KOPT-K1 (cell line): ENCODE data around the gene VLDLR.

ENCODE experiments used
- H3K27ac ChIP-seq: fragments of 200-600 bp; sonication (generic); 2 replicates; pipeline ENCODE4 v1.5.1; 2016; ENCODE audit warnings: antibody characterized with exemption, mild to moderate bottlenecking, low read depth, low read length; ENCODE audit not compliant: poor library complexity, severe bottlenecking
- H3K36me3 ChIP-seq: fragments of 200-600 bp; sonication (generic); 2 replicates; pipeline ENCODE4 v1.5.1; 2017; ENCODE audit warnings: antibody characterized with exemption, mild to moderate bottlenecking, low read length, moderate library complexity; ENCODE audit not compliant: insufficient read depth
- H3K9me3 ChIP-seq: fragments of 200-600 bp; sonication (generic); 2 replicates; pipeline ENCODE4 v1.5.1; 2017; ENCODE audit warnings: antibody characterized with exemption, low read length, mild to moderate bottlenecking; ENCODE audit not compliant: insufficient read depth, poor library complexity, severe bottlenecking

Gene VLDLR

GRCh38 chr9:2621722-2622460 lies at the start of gene VLDLR:
VLDLR (plus strand) TSS chr9:2621787; CDS start chr9:2622190, 403 bp downstream.
- H3K36me3 ChIP-seq: no peaks in the 10 kb centered on the region
- no peaks in the 10 kb centered on the region for H3K9me3 ChIP-seq
- no peak within 1 kb of the TSS for H3K27ac ChIP-seq

DNA sequence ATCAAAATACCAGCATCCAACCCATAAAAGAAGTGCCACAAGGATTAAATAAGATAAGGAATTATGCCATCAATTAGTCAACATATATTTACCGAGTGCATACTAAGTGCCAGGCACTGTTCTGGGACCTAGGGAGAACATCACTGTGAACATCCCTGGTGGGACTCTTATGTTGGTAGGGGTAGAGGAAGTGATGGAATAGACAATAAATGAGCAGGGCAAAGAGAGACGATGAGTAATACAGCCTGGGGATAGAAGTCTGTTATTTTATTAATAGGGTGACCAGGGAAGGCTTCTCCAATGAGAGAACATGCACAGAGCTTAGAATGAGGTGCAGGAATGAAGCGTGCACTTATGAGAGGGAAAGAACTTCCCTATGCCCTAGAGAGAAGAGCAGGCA lies 47.4 kb upstream of the VLDLR start:
- no peak overlapping the region for H3K27ac ChIP-seq
- H3K36me3 ChIP-seq: no peaks in the 10 kb centered on the region
- H3K9me3 ChIP-seq: no peaks in the 10 kb centered on the region

DNA sequence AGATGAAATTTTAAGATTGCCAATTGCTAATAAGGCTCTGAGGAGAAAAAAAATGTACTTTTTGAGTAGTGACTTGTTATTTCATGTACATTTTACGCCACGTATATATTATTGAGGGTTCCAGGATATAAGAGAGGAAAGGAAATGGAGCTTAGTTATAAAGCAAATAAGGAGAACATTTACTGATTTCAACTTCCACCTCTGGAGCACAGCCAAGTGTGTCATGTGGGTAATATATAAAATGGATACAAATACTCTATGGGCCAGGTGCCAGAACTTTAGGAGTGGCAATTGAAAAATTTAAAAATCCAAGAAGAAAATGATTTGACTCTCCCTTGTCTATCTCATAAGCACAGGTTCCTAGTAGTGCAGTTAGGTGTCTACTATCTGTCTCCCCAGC lies 45.0 kb upstream of the VLDLR start:
- no peaks in the 10 kb centered on the region for H3K9me3 ChIP-seq

DNA sequence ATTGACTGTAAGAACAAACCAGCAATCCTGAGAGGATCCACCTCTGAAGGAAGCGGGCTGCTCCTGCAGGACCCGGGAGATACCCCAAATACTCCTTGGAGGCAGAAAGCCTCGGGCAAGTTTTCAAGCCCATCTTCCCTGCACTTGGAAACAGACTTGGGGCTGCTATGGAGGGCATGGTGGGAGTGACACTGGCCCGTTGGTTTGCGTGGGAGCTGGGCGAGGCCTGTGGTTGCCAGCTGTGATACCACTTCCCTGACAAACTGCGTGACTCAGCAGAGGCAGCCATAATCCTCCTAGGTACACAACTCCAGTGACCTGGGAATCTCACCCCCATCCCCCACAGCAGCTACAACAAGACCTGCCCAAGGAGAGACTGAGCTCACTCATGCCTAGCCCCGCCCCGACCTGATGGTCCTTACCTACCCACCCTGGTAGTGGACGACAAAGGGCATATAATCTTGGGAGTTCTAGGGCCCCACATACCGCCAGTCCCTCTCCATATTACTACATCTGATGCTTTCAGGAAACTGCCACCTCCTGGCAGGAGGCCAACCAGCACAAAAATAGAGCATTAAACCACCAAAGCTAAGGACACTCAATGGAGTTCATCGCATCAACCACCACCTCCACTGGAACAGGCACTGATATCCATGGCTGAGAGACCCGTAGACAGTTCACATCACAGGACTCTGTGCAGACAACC lies 38.1 kb upstream of the VLDLR start:
- Histone ChIP-seq H3K36me3 (no peaks in the 10 kb centered on the region), H3K9me3 (no peaks in the 10 kb centered on the region), H3K27ac (no peak overlapping the region)

More for the DNA sequence above, 45.0 kb upstream of the VLDLR start:
- no peaks in the 10 kb centered on the region for H3K36me3 ChIP-seq
- no peak overlapping the region for H3K27ac ChIP-seq

- peaks cover 15% of the 10 kb centered on the region for H3K9me3 ChIP-seq
- no peak overlapping the region for H3K27ac ChIP-seq
- no peaks in the 10 kb centered on the region for H3K36me3 ChIP-seq
Observed at GRCh38 chr9:2591967-2592366, 29.6 kb upstream of the VLDLR start.

DNA sequence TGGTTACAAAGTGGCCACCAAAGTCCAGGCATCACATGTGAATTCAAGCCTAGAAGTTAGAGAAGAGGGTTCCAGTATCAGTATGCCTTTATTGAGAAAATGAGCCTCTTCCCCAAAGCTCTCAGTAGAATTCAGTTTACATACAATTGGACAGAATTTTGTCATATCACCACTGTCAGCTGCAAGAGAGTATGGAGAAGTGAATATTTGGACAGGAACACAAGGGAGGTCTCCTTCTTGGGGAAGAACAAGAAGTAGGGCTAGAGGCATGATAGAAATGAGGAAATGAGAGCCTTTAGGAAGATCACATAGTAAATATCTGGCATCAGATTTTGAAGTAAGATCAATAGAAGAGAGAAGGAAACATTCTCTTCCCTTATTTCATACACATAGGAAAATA lies 27.8 kb upstream of the VLDLR start:
- peaks cover 15% of the 10 kb centered on the region for H3K9me3 ChIP-seq
- H3K36me3 ChIP-seq: no peaks in the 10 kb centered on the region
- no peak overlapping the region for H3K27ac ChIP-seq

- no peaks in the 10 kb centered on the region for H3K36me3 ChIP-seq
- no peak overlapping the region for H3K27ac ChIP-seq
- H3K9me3 ChIP-seq: peaks cover 15% of the 10 kb centered on the region
Observed at GRCh38 chr9:2595973-2596372, 25.6 kb upstream of the VLDLR start.

DNA sequence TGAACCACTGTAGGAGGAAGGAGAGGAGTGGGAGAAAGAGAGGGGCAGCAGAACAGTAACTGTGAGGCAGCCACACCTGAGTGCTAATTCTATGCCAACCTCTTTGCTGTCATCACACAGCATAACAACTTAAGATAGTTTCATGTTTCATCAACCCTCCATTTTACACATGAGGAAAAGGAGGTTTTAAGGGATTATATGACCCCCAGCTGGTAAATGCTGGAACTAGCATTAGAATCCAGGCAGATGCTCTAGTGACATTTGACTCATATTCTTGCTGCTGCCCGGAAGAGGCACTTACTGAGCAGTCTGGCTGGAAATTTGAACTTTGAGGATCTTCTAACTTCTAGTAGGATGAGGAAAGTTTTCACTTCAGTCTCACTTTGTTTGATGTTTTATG lies 24.1 kb upstream of the VLDLR start:
- Histone ChIP-seq H3K36me3 (no peaks in the 10 kb centered on the region), H3K27ac (no peak overlapping the region), H3K9me3 (no peaks in the 10 kb centered on the region)

GRCh38 chr9:2599896-2600295 lies 21.7 kb upstream of the VLDLR start:
- no peaks in the 10 kb centered on the region for H3K36me3 ChIP-seq
- H3K9me3 ChIP-seq: no peaks in the 10 kb centered on the region
- no peak overlapping the region for H3K27ac ChIP-seq

GRCh38 chr9:2600307-2600706 lies 21.3 kb upstream of the VLDLR start:
- H3K9me3 ChIP-seq: no peaks in the 10 kb centered on the region
- H3K36me3 ChIP-seq: no peaks in the 10 kb centered on the region
- H3K27ac ChIP-seq: no peak overlapping the region

- no peaks in the 10 kb centered on the region for H3K36me3 ChIP-seq
- no peaks in the 10 kb centered on the region for H3K9me3 ChIP-seq
- no peak overlapping the region for H3K27ac ChIP-seq
Observed at GRCh38 chr9:2601785-2602378, 19.7 kb upstream of the VLDLR start.

DNA sequence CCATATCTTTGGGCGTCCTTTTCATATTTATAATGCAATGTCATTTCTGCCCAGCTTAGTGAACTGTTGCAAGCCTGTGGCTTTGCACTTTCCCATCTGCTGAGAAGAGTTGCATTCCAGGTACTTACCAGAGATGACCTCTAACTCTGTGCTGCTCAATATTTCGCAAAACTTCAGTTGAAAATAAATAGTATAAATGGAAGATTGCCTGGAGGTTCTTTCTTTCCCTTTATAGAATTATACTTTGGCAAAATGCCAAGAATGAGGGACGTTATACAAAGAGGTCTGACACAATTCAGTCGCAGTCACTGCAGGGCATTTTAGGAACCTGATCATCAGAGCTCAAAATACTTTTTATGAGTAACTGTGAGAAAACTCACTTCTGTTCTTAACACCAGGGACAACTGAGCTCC lies 18.9 kb upstream of the VLDLR start:
- Histone ChIP-seq H3K27ac (no peak overlapping the region), H3K36me3 (no peaks in the 10 kb centered on the region), H3K9me3 (no peaks in the 10 kb centered on the region)

DNA sequence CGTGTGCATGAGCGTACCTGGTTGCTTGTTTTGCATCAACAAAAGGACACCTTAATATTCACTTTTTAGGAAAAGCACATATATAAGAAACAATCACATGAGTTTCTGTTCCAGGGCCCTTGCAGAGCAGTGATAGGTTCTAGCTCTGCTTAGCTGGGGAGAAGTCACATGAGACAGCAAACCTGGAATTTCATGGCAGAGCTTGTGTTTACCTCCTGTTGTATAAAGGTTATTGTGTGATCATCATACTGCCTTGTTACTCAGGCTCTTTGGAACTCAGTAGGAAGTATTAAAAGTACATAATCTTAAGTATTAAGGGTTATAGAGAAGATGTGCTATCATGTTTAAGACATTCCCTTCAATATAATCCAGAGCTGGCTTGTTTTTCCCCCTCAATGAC lies 18.0 kb upstream of the VLDLR start:
- no peaks in the 10 kb centered on the region for H3K9me3 ChIP-seq
- H3K27ac ChIP-seq: no peak overlapping the region
- no peaks in the 10 kb centered on the region for H3K36me3 ChIP-seq

DNA sequence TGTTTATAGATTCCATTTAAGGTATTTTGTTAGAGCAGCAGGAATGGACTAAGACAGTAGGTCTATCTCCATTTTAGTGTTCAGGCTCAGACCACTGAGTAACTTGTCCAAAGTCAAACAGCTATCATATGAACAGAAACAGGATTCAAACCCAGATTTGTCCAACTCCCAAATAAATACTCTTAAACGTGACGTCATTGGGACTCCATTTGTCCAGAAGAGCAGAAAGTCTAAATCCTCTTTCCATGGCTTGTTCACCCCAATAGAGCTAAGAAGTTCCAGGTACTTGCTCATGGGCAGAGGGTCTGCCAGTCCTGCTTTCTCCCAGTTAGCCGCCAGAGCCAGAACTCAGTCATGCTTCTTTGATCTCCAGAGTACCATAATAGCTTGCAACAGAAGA lies 16.3 kb upstream of the VLDLR start:
- H3K27ac ChIP-seq: no peak overlapping the region
- H3K9me3 ChIP-seq: no peaks in the 10 kb centered on the region
- no peaks in the 10 kb centered on the region for H3K36me3 ChIP-seq

GRCh38 chr9:2608276-2608675 lies 13.3 kb upstream of the VLDLR start:
- no peaks in the 10 kb centered on the region for H3K36me3 ChIP-seq
- no peak overlapping the region for H3K27ac ChIP-seq
- H3K9me3 ChIP-seq: no peaks in the 10 kb centered on the region
